HG03378 (cell line): ENCODE data around the gene LIPN.

ENCODE experiments used
- ATAC-seq: cut with Tn5 transposase; IDR thresholded peaks from one replicate; pipeline ENCODE4 v1.9.1; 2021; ENCODE audit warnings: mild to moderate bottlenecking, moderate library complexity; ENCODE audit not compliant: unreplicated experiment

LIPN gene

GRCh38 chr10:88826388-88826787, 66.6 kb downstream of the LIPN start:
- ATAC-seq, result no peak

- no peak for ATAC-seq
Measured at GRCh38 chr10:88827671-88828070, 67.9 kb downstream of the LIPN start.

- ATAC-seq, result no peak
Measured at GRCh38 chr10:88828310-88828709, 68.5 kb downstream of the LIPN start.
